Smooth muscle cell (in vitro differentiated cells): Measurements from ENCODE around the gene NEGR1. TPM values are rescaled to one million over a fixed set of nuclear protein-coding genes. Genes with fewer than 3 reads are reported as not detected.

Source experiments
- DNase-seq: peaks from one replicate; lab custom pipeline; 2025; ENCODE audit not compliant: unreplicated experiment; lab: John Stamatoyannopoulos, UW
- H2AFZ ChIP-seq: fragments of 200-600 bp; sonication (generic); 2 replicates; pipeline ENCODE4 v1.6.0; 2016; ENCODE audit warnings: antibody characterized with exemption, low read depth, mild to moderate bottlenecking
- H3F3A ChIP-seq: fragments of 200-600 bp; sonication (generic); 2 replicates; pipeline ENCODE4 v1.6.0; 2017; ENCODE audit warnings: antibody characterized with exemption, low read depth
- H3K27ac ChIP-seq: fragments of 200-600 bp; sonication (generic); 2 replicates; pipeline ENCODE4 v1.5.1; 2016; ENCODE audit warnings: low read depth, mild to moderate bottlenecking
- H3K27me3 ChIP-seq: fragments of 200-600 bp; sonication (generic); 2 replicates; pipeline ENCODE4 v1.6.1; 2016; ENCODE audit warnings: low read depth, mild to moderate bottlenecking
- H3K36me3 ChIP-seq: fragments of 200-600 bp; sonication (generic); 2 replicates; pipeline ENCODE4 v1.5.1; 2016; ENCODE audit warnings: low read depth
- H3K4me1 ChIP-seq: fragments of 200-600 bp; sonication (generic); 2 replicates; pipeline ENCODE4 v1.5.1; 2016; ENCODE audit warnings: low read depth
- H3K4me2 ChIP-seq: fragments of 200-600 bp; sonication (generic); 2 replicates; pipeline ENCODE4 v1.6.0; 2016; ENCODE audit warnings: mild to moderate bottlenecking
- H3K4me3 ChIP-seq: fragments of 200-600 bp; sonication (generic); 2 replicates; pipeline ENCODE4 v1.5.1; 2016; ENCODE audit warnings: mild to moderate bottlenecking
- H3K79me2 ChIP-seq: fragments of 200-600 bp; sonication (generic); 2 replicates; pipeline ENCODE4 v1.6.0; 2016; ENCODE audit warnings: low read depth, mild to moderate bottlenecking
- H3K9ac ChIP-seq: fragments of 200-600 bp; sonication (generic); 2 replicates; pipeline ENCODE4 v1.6.0; 2016; ENCODE audit warnings: low read depth
- H3K9me3 ChIP-seq: fragments of 200-600 bp; sonication (generic); replicated peaks from 2 replicates; pipeline ENCODE4 v1.5.1; 2016; ENCODE audit warnings: low read depth
- H4K20me1 ChIP-seq: fragments of 200-600 bp; sonication (generic); 2 replicates; pipeline ENCODE4 v1.6.0; 2016; ENCODE audit warnings: low read depth
- CTCF ChIP-seq: fragments of 200-600 bp; sonication (generic); IDR thresholded peaks from 2 replicates; pipeline ENCODE4 v1.5.1; 2017; ENCODE audit warnings: borderline replicate concordance, mild to moderate bottlenecking, antibody characterized with exemption; ENCODE audit not compliant: insufficient read depth, poor library complexity, severe bottlenecking
- WGBS: methylation state at CpG from one replicate; pipeline ENCODE4 v1.1.7; 2016; ENCODE audit warnings: low lambda C conversion rate; 5-methylcytosine and 5-hydroxymethylcytosine counted together
- polyA plus RNA-seq: library from polyadenylated mRNA; unstranded; fragments of >200 nt; fragmentation: Nextera tagmentation; extraction: Ambion mirVana; gene quantifications from 2 replicates; pipeline ENCODE4 v1.2.1, GENCODE V29; 2016
- total RNA-seq: library from RNA; depleted of rRNA; stranded (reverse); fragments of >200 nt; gene quantifications from 2 replicates; pipeline ENCODE4 v1.2.3, GENCODE V29; 2014

The NEGR1 gene
- total and polyA plus RNA-seq, 2 experiments from 2014 or later: 0.02 to 0.09 TPM

GRCh38 chr1:72296501-72296900, 14.2 kb upstream of the NEGR1 start:
- whole genome bisulfite sequencing: 87% methylated on average over 2 of the region's 2 CpGs

DNA sequence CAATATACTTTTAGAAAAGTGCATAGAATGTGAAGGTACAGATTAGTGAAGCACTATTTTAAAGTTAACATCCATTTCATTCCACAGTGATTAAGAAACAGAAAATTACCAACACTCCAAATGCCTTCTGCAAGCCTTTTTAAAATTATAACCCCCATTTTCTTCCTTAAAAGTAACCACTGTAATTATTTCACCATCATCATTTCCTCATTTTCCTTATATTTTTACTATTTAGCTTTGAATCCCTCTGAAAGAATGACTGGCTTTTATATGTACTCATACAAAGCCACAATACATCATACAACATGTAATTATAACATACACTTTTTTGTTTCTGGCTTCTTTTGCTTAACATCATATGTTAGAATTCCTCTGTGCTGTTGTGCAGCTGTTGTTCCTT, 6.5 kb upstream of the NEGR1 start:
- Histone ChIP-seq H3K4me1 (no peaks in the 10 kb centered on the region), H3K4me2 (no peak overlapping the region), H3K9me3 (no peaks in the 10 kb centered on the region), H3K36me3 (no peaks in the 10 kb centered on the region), H3K79me2 (no peaks in the 10 kb centered on the region), H3K27ac (no peak overlapping the region), H3F3A (peaks cover 2% of the 10 kb centered on the region), H2AFZ (no peak overlapping the region), H3K9ac (no peak overlapping the region), H4K20me1 (no peaks in the 10 kb centered on the region), H3K27me3 (no peaks in the 10 kb centered on the region), H3K4me3 (no peak overlapping the region)
- no peak for TF ChIP-seq CTCF
- no peak for DNase-seq

More at GRCh38 chr1:72296501-72296900, 14.2 kb upstream of the NEGR1 start:
- no peak overlapping the region for H3K4me3 ChIP-seq
- H3K36me3 ChIP-seq: no peaks in the 10 kb centered on the region
- no peak for TF ChIP-seq CTCF
- H3K27ac ChIP-seq: no peak overlapping the region
- no peaks in the 10 kb centered on the region for H4K20me1 ChIP-seq
- H3K9ac ChIP-seq: no peak overlapping the region
- H3F3A ChIP-seq: no peaks in the 10 kb centered on the region
- H3K4me1 ChIP-seq: no peaks in the 10 kb centered on the region
- H3K79me2 ChIP-seq: no peaks in the 10 kb centered on the region
- H2AFZ ChIP-seq: no peak overlapping the region
- no peak overlapping the region for H3K4me2 ChIP-seq
- H3K27me3 ChIP-seq: no peaks in the 10 kb centered on the region
- no peaks in the 10 kb centered on the region for H3K9me3 ChIP-seq
- no peak for DNase-seq

DNA sequence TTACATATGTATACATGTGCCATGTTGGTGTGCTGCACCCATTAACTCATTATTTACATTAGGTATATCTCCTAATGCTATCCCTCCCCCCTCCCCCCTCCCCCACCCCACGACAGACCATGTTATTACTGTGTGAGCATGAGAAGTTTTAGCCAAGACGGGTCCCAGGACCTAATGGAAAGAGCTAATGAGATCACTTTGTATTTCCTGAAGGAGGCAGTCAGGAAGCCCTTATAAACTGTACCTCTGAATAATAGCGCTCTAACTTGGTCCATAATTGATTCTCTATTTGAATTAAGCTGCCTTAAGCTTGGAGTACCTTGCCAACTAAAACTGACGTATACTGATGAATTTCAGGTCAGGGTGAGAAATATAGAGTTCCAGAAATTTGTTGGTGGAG, 4.1 kb upstream of the NEGR1 start:
- H3K4me3 ChIP-seq: no peak overlapping the region
- no peak for DNase-seq
- no peak overlapping the region for H2AFZ ChIP-seq
- H3F3A ChIP-seq: peaks cover 4% of the 10 kb centered on the region
- H3K27me3 ChIP-seq: peaks cover 9% of the 10 kb centered on the region
- no peak overlapping the region for H3K4me2 ChIP-seq
- no peaks in the 10 kb centered on the region for H3K36me3 ChIP-seq
- H3K9me3 ChIP-seq: no peaks in the 10 kb centered on the region
- H3K27ac ChIP-seq: no peak overlapping the region
- WGBS: 79% methylated on average over 4 of the region's 4 CpGs
- no peak overlapping the region for H3K9ac ChIP-seq
- no peaks in the 10 kb centered on the region for H3K4me1 ChIP-seq
- no peaks in the 10 kb centered on the region for H3K79me2 ChIP-seq
- TF ChIP-seq CTCF: no peak
- no peaks in the 10 kb centered on the region for H4K20me1 ChIP-seq

- Histone ChIP-seq H3K27me3 (peaks cover 23% of the 10 kb centered on the region), H3K9me3 (no peaks in the 10 kb centered on the region), H3K9ac (no peak overlapping the region), H2AFZ (no peak overlapping the region), H3K4me3 (peak overlapping the region; percentile 81), H3K4me2 (peak overlapping the region; percentile 95), H3K79me2 (no peaks in the 10 kb centered on the region), H3F3A (peaks cover 4% of the 10 kb centered on the region), H4K20me1 (no peaks in the 10 kb centered on the region), H3K36me3 (no peaks in the 10 kb centered on the region), H3K4me1 (no peaks in the 10 kb centered on the region), H3K27ac (peak overlapping the region; percentile 87)
- no peak for TF ChIP-seq CTCF
- no peak for DNase-seq
- WGBS: under 1% methylated on average over 3 of the region's 3 CpGs
These were observed 2.7 kb upstream of the NEGR1 start for GRCh38 chr1:72285074-72285425.
